GM12892 (cell line): ENCODE measurements around the gene KRTAP4-7.

Source experiments
- POLR2A ChIP-seq: IDR thresholded peaks from 2 replicates; pipeline ENCODE4 v1.6.1; 2011; ENCODE audit warnings: low read depth, low read length, control low read depth
- POLR2AphosphoS5 ChIP-seq: IDR thresholded peaks from 2 replicates; pipeline ENCODE4 v1.6.1; 2011; ENCODE audit warnings: low read depth, low read length, control low read depth
- TAF1 ChIP-seq: IDR thresholded peaks from 2 replicates; pipeline ENCODE4 v1.6.1; 2011; ENCODE audit warnings: low read depth, mild to moderate bottlenecking, control low read depth, low read length, borderline replicate concordance

GRCh38 chr17:41133880-41134735 is 50.2 kb downstream of the KRTAP4-7 start:
- TF ChIP-seq POLR2A (no peak), POLR2AphosphoS5 (no peak), TAF1 (no peak)
